SK-N-SH treated with all-trans-retinoic acid at 6 μM for 48 hours (cell line): ENCODE results near the gene GLB1L3.

Experiments used
- ATAC-seq: fragments of 200-7000 bp; cut with Tn5 transposase; 3 replicates; pipeline ENCODE4 v1.9.1; 2020; ENCODE audit warnings: mild to moderate bottlenecking, moderate library complexity
- BACH2 ChIP-seq: fragments of 250-450 bp; sonication (Bioruptor Pico); IDR thresholded peaks from 2 replicates; pipeline ENCODE4 v1.9.0; 2021; ENCODE audit warnings: mild to moderate bottlenecking, borderline replicate concordance
- CSDC2 ChIP-seq: fragments of 250-450 bp; sonication (Bioruptor Pico); IDR thresholded peaks from 2 replicates; pipeline ENCODE4 v1.5.0; 2020; ENCODE audit warnings: mild to moderate bottlenecking, moderate library complexity
- ESRRG ChIP-seq: fragments of 250-450 bp; sonication (Bioruptor Pico); IDR thresholded peaks from 2 replicates; pipeline ENCODE4 v1.6.1; 2021; ENCODE audit warnings: mild to moderate bottlenecking
- GLIS3 ChIP-seq: fragments of 250-450 bp; sonication (Bioruptor Pico); IDR thresholded peaks from 2 replicates; pipeline ENCODE4 v1.5.0; 2020; ENCODE audit warnings: mild to moderate bottlenecking, moderate library complexity
- OSR1 ChIP-seq: fragments of 250-450 bp; sonication (Bioruptor Pico); IDR thresholded peaks from 2 replicates; pipeline ENCODE4 v1.8.0; 2022; ENCODE audit warnings: moderate library complexity, mild to moderate bottlenecking, inconsistent platforms
- RARB ChIP-seq: fragments of 250-450 bp; sonication (Bioruptor Pico); IDR thresholded peaks from 2 replicates; pipeline ENCODE4 v1.8.0; 2021; ENCODE audit warnings: mild to moderate bottlenecking, moderate library complexity
- TOX ChIP-seq: fragments of 250-450 bp; sonication (Bioruptor Pico); IDR thresholded peaks from 2 replicates; pipeline ENCODE4 v1.8.0; 2021; ENCODE audit warnings: mild to moderate bottlenecking, moderate library complexity, borderline replicate concordance
- ZFP30 ChIP-seq: fragments of 450-650 bp; formaldehyde crosslinking; IDR thresholded peaks from 2 replicates; pipeline ENCODE4 v1.5.0; 2022; ENCODE audit warnings: mild to moderate bottlenecking, moderate library complexity
- ZNF565 ChIP-seq: fragments of 450-650 bp; formaldehyde crosslinking; conservative IDR thresholded peaks from 2 replicates; pipeline ENCODE4 v1.5.0; 2020; ENCODE audit warnings: low read depth, mild to moderate bottlenecking, moderate library complexity
- ZNF70 ChIP-seq: fragments of 450-650 bp; formaldehyde crosslinking; IDR thresholded peaks from 2 replicates; pipeline ENCODE4 v1.5.0; 2020; ENCODE audit warnings: mild to moderate bottlenecking, moderate library complexity
- ZNF8 ChIP-seq: fragments of 450-650 bp; formaldehyde crosslinking; IDR thresholded peaks from 2 replicates; pipeline ENCODE4 v1.5.0; 2020; ENCODE audit warnings: mild to moderate bottlenecking, moderate library complexity
- TF ChIP-seq, protein P1 (sequence below): fragments of 250-450 bp; sonication (Bioruptor Pico); IDR thresholded peaks from 2 replicates; pipeline ENCODE4 v1.5.1; 2020; ENCODE audit warnings: low read depth, mild to moderate bottlenecking, moderate library complexity
- TF ChIP-seq, protein P2 (sequence below): fragments of 250-450 bp; sonication (Bioruptor Pico); IDR thresholded peaks from 2 replicates; pipeline ENCODE4 v1.8.0; 2021; ENCODE audit warnings: low read depth, mild to moderate bottlenecking, moderate library complexity, borderline replicate concordance
- TF ChIP-seq, protein P3 (sequence below): fragments of 250-450 bp; sonication (Bioruptor Pico); IDR thresholded peaks from 2 replicates; pipeline ENCODE4 v1.8.0; 2020; ENCODE audit warnings: mild to moderate bottlenecking, moderate library complexity, borderline replicate concordance
- TF ChIP-seq, protein P4 (sequence below): fragments of 250-450 bp; sonication (Bioruptor Pico); IDR thresholded peaks from 2 replicates; pipeline ENCODE4 v1.5.1; 2021; ENCODE audit warnings: mild to moderate bottlenecking, moderate library complexity
- TF ChIP-seq, protein P5 (sequence below): fragments of 250-450 bp; sonication (Bioruptor Pico); IDR thresholded peaks from 2 replicates; pipeline ENCODE4 v1.5.0; 2020; ENCODE audit warnings: mild to moderate bottlenecking, moderate library complexity

The GLB1L3 gene

DNA sequence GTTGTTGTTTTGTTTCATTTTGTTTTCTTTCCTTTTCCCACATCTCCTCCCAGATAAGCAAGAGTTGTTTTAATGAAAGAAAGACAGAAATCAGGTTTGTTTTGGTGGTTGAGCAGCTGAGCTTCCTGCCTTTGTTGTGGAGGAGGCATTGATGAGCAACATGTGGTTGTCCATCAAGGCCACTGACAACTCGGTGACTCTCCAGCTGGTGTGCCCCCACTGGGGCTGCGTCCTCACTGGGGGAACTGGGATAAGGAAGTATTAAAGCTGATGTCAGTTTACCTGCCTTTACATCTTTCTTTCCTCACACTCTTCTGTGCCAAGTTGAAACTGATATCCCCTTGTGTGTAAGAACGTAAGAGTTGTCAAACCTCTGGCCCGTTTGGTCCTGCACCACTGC lies 45.8 kb upstream of the GLB1L3 start:
- ATAC-seq, result no peak
- TF ChIP-seq BACH2 (CRISPR knock-in tag) (no peak), ZNF8 (no peak), ESRRG (CRISPR knock-in tag) (no peak)
- TF ChIP-seq, protein P1, sequence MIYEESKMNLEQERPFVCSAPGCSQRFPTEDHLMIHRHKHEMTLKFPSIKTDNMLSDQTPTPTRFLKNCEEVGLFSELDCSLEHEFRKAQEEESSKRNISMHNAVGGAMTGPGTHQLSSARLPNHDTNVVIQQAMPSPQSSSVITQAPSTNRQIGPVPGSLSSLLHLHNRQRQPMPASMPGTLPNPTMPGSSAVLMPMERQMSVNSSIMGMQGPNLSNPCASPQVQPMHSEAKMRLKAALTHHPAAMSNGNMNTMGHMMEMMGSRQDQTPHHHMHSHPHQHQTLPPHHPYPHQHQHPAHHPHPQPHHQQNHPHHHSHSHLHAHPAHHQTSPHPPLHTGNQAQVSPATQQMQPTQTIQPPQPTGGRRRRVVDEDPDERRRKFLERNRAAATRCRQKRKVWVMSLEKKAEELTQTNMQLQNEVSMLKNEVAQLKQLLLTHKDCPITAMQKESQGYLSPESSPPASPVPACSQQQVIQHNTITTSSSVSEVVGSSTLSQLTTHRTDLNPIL (CRISPR knock-in tag), result no peak

DNA sequence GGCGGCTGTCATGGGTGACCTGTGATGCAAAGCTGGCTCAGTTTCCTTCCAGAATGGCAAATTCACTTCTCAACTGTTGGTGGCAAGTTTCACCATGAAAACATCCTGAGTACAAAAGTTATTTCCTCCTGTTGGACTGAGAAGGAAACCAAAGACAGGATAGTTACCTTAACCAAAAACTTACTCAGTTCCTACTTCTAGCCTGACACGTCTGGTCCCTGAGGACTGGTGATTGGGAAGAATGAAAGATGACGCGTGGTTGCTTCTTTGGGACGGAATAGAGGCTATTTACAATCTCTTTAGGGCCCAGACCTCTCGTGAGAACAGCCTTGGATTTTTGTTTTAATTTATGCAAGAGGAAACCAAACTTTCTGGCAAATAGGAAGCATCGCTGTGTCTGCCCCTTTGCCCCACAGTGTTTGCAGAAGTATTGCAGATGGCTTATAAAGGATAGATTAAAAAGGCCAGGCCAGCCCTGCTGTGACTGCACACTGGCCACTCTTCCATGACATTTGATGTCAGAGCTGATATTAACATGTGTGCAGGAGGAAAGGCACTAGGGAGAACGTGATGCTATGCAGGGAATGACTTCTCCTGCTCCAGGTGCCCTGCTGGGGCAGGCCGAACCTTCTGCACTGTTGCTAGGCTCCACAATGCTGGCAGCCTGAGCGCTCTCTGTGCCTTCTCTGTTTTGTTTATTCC lies 44.1 kb upstream of the GLB1L3 start:
- TF ChIP-seq, protein P2, sequence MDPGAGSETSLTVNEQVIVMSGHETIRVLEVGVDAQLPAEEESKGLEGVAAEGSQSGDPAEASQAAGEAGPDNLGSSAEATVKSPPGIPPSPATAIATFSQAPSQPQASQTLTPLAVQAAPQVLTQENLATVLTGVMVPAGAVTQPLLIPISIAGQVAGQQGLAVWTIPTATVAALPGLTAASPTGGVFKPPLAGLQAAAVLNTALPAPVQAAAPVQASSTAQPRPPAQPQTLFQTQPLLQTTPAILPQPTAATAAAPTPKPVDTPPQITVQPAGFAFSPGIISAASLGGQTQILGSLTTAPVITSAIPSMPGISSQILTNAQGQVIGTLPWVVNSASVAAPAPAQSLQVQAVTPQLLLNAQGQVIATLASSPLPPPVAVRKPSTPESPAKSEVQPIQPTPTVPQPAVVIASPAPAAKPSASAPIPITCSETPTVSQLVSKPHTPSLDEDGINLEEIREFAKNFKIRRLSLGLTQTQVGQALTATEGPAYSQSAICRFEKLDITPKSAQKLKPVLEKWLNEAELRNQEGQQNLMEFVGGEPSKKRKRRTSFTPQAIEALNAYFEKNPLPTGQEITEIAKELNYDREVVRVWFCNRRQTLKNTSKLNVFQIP (CRISPR knock-in tag), result no peak
- TF ChIP-seq CSDC2 (no peak), OSR1 (CRISPR knock-in tag) (no peak), ESRRG (CRISPR knock-in tag) (no peak)
- TF ChIP-seq, protein P3, sequence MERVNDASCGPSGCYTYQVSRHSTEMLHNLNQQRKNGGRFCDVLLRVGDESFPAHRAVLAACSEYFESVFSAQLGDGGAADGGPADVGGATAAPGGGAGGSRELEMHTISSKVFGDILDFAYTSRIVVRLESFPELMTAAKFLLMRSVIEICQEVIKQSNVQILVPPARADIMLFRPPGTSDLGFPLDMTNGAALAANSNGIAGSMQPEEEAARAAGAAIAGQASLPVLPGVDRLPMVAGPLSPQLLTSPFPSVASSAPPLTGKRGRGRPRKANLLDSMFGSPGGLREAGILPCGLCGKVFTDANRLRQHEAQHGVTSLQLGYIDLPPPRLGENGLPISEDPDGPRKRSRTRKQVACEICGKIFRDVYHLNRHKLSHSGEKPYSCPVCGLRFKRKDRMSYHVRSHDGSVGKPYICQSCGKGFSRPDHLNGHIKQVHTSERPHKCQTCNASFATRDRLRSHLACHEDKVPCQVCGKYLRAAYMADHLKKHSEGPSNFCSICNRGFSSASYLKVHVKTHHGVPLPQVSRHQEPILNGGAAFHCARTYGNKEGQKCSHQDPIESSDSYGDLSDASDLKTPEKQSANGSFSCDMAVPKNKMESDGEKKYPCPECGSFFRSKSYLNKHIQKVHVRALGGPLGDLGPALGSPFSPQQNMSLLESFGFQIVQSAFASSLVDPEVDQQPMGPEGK (CRISPR knock-in tag), result no peak
- TF ChIP-seq, protein P1 (CRISPR knock-in tag), result no peak

DNA sequence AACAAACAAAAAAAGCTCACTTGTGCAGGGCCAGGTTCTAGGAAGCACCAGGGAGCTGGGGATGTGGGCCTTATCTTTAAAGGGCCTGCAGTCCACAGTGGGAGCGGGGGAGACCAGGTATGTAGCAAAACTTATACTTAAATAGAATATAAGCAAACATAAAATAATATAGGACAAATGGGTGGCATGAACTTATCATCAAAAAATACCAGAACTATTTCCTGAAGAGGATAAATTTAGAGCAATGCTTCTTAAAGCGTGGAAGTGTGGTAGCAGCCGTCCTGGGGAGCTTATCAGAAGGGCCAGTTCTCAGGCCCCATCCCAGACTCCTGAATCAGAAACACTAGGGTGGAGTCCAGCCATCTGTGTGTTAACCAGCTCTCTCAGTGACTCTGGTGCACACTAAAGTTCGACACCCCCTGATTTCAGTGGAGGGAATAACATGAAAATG lies 42.4 kb upstream of the GLB1L3 start:
- TF ChIP-seq OSR1 (CRISPR knock-in tag), result no peak
- no peak for TF ChIP-seq ESRRG (CRISPR knock-in tag)
- no peak for TF ChIP-seq TOX (CRISPR knock-in tag)
- ATAC-seq, result no peak

More for the DNA sequence above, 44.1 kb upstream of the GLB1L3 start:
- ATAC-seq, result no peak; the same call in 2 of the 3 replicates

DNA sequence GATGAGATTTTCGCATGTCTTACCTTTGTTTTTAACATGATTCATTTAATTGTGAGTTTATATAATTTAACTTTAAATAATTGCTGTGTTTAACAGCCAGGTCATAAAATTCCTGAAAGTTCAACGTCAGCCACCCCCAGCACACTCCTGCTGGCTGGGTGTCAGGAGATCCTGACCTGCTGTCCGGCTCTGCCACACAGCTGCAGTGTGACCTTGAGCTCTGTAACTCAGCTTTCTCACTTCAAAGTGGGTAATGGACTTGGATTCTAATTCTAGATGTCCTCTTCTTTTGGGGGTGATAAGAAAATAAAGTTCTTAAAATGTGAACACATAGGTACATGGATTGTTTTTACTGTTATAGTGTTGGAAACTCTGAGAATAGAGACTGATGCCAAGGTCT lies 40.8 kb upstream of the GLB1L3 start:
- no peak for TF ChIP-seq OSR1 (CRISPR knock-in tag)
- TF ChIP-seq GLIS3, result no peak
- no peak for TF ChIP-seq ZFP30 (CRISPR knock-in tag)
- no peak for TF ChIP-seq RARB (CRISPR knock-in tag)
- TF ChIP-seq, protein P4, sequence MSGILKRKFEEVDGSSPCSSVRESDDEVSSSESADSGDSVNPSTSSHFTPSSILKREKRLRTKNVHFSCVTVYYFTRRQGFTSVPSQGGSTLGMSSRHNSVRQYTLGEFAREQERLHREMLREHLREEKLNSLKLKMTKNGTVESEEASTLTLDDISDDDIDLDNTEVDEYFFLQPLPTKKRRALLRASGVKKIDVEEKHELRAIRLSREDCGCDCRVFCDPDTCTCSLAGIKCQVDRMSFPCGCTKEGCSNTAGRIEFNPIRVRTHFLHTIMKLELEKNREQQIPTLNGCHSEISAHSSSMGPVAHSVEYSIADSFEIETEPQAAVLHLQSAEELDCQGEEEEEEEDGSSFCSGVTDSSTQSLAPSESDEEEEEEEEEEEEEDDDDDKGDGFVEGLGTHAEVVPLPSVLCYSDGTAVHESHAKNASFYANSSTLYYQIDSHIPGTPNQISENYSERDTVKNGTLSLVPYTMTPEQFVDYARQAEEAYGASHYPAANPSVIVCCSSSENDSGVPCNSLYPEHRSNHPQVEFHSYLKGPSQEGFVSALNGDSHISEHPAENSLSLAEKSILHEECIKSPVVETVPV, result no peak
- TF ChIP-seq ZNF70 (CRISPR knock-in tag), result no peak
- TF ChIP-seq, protein P5, sequence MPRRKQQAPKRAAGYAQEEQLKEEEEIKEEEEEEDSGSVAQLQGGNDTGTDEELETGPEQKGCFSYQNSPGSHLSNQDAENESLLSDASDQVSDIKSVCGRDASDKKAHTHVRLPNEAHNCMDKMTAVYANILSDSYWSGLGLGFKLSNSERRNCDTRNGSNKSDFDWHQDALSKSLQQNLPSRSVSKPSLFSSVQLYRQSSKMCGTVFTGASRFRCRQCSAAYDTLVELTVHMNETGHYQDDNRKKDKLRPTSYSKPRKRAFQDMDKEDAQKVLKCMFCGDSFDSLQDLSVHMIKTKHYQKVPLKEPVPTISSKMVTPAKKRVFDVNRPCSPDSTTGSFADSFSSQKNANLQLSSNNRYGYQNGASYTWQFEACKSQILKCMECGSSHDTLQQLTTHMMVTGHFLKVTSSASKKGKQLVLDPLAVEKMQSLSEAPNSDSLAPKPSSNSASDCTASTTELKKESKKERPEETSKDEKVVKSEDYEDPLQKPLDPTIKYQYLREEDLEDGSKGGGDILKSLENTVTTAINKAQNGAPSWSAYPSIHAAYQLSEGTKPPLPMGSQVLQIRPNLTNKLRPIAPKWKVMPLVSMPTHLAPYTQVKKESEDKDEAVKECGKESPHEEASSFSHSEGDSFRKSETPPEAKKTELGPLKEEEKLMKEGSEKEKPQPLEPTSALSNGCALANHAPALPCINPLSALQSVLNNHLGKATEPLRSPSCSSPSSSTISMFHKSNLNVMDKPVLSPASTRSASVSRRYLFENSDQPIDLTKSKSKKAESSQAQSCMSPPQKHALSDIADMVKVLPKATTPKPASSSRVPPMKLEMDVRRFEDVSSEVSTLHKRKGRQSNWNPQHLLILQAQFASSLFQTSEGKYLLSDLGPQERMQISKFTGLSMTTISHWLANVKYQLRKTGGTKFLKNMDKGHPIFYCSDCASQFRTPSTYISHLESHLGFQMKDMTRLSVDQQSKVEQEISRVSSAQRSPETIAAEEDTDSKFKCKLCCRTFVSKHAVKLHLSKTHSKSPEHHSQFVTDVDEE, result no peak
- TF ChIP-seq ZNF565 (CRISPR knock-in tag), result no peak
- TF ChIP-seq, protein P2 (CRISPR knock-in tag), result no peak
- no peak for ATAC-seq
